Measurements from ENCODE around the gene FCHSD2.
"Not testable (repeated sequence)": the region's sequence is repeated elsewhere in the genome, so short reads cannot be mapped to it uniquely, and the experiment has no call there.

The FCHSD2 gene

DNA sequence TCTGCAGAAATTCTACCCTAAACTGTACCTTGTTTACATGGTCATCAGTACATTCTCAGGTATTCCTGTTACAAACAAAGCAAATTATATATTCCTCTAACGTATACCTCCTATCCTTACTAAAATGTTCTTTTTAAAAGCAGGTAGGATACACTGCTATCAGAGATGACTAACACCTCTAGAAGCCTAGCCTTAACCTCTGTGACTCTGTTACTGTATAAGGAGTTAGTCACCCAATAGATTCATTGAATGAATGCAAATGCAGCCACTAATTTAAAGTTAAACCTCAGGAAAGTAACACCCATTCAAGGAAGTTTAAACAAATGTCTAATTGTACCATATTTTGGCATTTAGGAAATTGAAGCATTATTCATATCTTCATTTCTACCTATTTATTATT is 82.2 kb downstream of the FCHSD2 start:
- DNase-seq (ENCODE audit: low read depth in 2 of 2): no peak

DNA sequence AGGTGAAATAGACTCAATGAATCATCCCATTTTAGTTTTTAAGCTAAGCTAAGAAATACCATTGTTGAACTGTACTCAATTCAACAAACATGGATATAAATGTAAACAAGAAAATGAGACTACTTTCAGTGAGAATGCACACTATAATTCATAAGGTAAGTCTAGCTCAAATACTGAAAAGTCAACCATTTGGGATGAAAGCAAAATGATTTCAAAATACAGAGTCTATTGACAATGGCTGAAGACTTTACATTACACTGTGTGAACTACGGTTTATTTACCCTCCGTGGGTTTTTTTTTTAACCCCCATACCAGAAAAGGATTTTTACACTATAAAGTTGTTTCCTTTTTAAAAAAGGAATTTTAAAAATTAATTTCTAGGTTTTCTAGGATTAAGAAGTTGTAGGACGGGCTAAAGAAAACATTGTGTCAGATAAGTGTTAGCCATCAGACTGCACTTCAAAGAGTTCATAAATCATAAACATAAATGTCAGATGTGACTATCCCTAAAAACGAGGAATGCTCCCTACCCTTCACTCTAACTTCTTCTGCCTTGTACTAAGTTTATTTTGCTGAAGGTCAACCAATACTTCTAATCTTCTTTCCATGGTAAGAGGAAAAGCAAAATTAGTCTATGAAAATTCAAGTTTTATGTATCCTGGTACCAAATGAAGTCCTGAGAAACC is 83.0 kb downstream of the FCHSD2 start:
- no peak for DNase-seq (ENCODE audit: low read depth in 2 of 2)

DNA sequence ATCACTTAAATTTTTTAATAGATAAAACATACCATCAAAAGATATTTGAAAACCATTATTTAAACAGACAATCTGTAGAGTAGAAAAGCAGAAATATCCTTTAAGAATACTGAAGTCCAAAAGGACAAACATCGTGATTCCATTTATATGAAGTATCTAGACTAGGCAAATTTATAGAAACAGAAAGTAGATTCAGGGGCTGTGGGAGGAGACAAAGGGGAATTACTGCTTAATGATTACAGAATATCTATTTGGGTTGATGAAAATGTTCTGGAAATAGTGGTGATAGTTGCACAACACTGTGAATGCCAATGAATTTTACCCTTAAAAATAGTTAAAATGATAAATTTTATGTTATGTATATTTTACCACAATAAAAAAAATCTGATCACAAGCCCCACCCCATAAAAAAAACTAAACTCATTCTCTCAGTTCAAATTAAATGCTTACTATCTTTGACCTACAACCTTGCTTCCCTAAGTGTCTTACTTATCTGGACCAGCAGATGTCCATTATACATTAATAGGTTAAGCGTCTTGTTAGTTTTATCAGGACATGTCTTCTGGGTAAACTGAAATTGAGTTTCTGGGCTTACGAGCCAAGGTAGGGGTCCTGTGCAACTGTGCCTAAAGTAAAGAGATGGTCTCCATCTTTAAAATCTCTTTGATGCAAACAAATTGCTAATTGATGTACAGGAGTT is 86.3 kb downstream of the FCHSD2 start:
- DNase-seq (ENCODE audit: low read depth in 2 of 2): no peak

DNA sequence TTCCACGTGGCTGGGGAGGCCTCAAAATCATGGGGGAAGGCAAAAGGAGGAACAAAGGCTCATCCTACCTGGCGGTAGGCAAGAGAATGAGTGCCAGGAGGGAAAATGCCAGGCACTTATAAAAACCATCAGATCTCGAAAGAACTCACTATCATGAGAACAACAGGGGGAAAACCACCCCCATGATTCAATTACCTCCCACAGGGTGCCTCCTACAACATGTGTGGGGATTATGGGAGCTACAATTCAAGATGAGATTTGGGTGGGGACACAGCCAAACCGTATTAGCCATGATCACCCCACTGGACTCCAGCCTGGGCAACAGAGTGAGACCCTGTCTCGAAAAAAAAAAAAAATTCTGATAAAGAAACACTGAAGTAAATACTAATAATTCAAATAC is 87.1 kb downstream of the FCHSD2 start:
- DNase-seq (ENCODE audit: low read depth in 2 of 2): no peak

DNA sequence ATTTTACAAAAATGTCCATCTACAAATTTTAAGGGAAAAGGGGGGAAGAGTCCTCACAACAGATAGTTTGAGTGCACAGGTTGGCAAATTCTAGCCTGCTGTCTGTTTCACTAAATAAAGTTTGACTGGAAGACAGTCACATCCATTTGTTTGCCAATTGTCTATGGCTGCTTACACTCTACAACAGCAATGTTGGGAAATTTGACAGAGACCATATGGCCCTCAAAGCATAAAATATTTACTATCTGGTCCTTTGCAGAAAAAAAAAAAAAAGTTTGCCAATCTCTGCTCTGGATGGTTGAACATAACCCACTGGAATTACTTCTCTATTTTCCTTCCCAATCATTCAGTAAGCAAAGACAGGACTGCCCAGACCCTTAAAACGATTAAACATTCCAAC is 88.2 kb downstream of the FCHSD2 start:
- no peak for DNase-seq (ENCODE audit: low read depth in 2 of 2)

DNA sequence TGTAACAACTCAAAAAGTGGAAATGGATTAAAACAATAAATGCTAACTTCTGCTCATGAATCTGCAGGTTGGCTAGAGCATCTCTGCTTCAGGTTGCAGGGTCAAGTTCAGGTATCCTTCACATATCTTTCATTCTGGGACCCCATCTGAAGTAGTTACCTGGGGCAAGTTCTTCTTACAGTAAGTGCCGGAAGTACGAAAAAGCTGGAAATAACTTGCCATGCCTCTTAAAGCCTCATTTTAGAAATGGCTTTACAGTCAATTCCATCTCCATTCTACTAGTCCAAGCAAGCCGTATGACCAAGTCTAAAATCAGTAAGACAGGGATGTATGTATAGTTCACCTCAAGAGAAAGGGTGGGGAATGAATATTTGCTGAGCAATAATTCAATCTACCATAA is 93.7 kb downstream of the FCHSD2 start:
- DNase-seq (ENCODE audit: low read depth in 2 of 2): no peak

DNA sequence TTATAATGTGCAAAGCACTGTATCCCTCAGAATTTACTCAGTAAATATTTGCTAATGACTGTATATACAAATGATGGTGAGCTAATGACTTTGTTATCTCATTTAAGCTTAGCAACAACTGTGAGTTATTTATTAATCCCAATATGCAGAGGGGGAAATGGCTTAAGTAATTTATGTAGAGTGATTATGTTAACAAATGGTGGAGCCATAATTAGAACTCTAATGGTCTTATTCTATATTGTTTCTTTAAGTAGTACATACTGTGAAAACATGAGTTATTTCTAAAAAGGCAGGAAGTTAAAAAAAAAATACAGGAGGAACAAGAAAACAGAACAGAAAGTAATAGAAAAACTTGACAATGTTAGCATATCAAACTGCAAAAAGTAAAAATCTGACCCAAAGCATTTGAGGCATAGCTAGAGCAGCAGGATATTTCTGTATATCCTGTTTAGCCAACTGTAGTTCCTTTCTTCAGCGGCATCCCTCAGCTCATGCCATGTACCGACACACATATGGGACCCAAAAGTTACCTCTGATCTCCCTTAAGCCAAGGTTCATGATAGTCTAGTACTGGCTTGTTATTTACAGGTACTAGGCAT is 94.2 kb downstream of the FCHSD2 start:
- no peak for DNase-seq (ENCODE audit: low read depth in 2 of 2)

DNA sequence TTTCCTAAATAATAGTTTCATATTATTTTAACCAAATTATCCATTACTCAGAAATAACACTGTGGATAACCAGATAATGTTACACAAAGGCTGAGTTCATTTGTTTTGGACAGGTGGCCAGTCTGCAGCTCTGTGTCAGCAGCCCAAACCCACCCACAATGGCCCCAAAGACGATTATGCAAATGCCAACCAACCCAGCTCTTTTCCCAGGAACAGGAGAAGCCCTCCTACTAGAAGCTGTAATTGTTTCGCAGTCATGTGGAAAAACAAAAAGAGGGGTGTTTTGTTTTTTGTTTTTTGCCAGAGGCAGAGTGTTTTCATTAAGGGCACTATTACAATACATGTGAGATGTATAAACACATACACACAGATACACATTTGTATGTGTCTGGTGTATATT is 102.1 kb downstream of the FCHSD2 start:
- no peak for DNase-seq (ENCODE audit: low read depth in 2 of 2)

DNA sequence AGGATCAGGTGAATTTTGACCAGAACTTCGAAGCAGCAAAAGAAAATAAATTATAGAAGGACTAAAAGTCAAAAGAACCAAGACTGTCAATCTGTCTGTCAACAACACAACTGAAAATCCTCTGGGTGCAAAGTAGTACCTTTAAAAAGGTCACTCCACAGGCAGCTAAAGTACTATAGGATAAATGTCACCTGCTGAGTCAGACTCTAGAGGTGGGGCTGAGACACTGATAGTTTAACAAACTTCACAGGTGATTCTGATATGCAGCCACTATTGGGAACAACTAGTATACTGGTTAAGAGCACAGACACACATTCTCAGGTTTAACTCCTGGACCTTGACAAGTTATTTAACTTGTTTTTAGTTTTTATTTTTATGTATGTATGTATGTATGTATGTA is 107.3 kb downstream of the FCHSD2 start:
- DNase-seq (ENCODE audit: low read depth in 2 of 2): no peak

DNA sequence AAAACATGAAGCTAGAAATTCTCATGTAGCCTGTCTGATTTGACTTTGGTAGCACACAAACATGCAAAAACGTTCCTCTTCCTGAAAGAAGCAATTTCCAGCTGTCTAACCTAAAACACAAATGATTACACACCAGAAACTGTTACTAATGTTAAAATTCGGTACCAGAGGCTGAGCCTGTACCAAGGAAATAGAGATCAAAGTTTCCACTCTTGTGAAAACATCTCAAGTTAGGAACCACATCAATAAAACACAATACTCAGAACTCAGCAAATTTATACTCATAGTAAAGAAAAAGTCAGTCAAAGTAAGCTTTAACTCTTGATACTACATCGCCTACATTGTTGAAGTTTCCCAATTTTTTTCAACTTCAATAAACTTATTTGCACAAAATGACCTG is 107.8 kb downstream of the FCHSD2 start:
- no peak for DNase-seq (ENCODE audit: low read depth in 2 of 2)

DNA sequence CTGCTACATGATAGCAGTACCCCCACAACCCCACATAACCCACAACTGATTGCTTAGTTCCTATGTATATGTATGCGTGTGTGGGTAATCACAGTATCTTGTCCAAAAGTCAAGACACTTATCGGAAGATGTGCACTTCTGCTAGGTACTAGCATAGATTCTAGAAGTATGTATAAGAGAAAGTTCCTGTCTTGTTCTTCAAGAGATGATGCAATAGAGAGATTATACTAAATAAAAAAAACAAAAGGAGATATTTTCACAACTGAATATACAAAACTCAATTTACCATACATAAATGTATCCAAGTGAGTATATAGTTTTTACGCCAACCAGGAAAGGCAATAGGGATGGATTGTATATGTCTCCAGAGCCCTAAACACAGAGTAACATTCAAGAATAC is 112.0 kb downstream of the FCHSD2 start:
- no peak for DNase-seq (ENCODE audit: low read depth in 2 of 2)

DNA sequence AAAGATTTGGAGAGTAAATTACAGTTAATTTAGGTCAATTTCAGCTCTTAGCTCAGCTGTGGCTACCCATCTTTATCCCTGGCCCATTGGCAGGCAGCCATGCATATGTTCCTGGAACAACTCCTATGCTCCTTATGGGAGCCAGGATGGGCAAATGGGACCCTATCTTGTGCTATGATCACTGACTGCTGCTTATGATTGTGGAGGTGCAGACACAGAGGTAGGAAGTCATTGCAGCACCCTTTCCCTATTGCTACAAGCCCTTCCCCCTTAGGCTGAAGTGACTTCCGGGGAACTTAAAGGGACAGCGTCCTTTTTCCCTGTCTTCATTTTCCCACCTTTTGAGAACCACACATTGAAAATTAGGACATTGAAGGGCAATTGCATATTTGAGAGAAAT is 112.7 kb downstream of the FCHSD2 start:
- no peak for DNase-seq (ENCODE audit: low read depth in 2 of 2)

DNA sequence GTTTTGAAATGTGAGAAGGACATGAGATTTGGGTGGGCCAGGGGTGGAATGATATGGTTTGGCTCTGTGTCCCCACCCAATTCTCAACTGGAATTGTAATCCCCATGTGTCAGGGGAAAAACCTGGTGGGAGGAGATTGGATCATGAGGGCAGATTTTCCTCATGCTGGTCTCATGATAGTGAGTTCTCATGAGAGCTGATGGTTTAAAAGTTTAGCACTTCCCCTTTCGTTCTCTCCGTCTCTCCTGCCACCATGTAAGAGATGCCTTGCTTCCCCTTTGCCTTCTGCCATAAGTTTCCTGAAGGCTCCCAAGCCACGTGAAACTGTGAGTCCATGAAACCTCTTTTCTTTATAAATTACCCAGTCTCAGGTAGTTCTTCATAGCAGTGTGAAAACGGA is 113.5 kb downstream of the FCHSD2 start:
- DNase-seq (ENCODE audit: low read depth in 2 of 2): no peak

DNA sequence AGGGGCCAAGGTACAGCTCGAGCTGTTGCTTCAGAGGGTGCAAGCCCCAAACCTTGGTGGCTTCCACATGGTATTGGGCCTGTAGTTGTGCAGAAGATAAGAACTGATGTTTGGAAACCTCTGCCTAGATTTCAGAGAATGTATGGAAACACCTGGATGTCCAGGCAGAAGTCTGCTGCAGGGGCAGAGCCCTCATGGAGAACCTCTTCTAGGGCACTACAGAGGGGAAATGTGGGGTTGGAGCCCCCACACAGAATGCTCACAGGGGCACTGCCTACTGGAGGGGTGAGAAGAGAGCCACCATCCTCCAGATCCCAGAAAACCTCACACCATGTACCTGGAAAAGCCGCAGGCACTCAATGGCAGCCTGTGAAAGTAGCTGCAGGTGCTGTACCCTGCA is 114.3 kb downstream of the FCHSD2 start:
- not testable (repeated sequence) for DNase-seq (ENCODE audit: low read depth in 2 of 2)

DNA sequence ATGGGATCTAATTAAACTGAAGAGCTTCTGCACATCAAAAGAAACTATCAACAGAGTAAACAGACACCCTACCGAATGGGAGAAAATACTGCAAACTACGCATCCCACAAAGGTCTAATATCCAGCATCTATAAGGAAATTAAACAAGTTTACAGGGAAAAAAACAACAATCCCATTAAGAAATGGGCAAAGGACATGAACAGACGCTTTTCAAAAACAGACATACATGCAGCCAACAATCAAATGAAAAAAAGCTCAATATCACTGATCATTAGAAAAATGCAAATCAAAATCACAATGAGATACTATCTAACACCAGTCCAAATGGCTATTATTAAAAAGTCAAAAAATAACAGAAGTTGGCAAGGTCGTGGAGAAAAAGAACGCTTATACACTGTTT is 117.5 kb downstream of the FCHSD2 start:
- DNase-seq (ENCODE audit: low read depth in 2 of 2): no peak

DNA sequence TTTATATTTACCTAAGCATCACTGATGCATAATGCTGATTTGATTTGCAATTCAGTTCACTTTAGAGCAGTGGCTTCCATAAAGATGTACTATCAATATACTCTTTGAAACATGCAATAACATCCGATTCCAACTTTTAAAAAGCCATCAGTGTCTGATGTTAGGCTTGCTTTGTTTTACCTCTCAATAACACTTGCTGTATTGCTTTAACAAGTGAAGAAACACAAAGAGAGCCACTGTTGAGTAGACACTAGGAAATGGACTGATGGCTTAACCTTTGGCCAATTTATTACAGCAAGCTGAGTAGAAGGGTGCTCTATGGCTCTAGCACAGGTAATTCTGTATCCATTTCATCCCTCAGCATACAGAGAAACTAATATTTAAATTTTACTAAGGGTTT is 122.1 kb downstream of the FCHSD2 start:
- DNase-seq (ENCODE audit: low read depth in 2 of 2): no peak

DNA sequence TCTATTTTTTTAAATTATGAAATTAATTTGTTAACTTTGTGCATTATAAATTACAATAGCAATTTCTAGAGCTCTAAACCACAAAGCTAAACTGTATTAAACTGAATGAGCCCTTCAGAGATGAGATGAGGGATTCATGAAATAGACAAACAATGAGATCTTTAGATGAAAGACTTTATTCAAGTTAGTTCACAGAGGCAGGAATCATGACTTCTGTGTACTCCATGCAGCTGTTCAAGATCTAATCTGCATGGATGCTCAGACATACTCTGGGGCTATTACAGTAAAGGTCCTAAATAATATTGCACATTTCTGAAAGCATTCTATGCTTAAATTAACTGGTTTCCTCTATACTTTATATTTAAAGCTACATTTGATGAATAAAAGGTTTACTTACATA is 122.7 kb downstream of the FCHSD2 start:
- DNase-seq (ENCODE audit: low read depth in 2 of 2): no peak

DNA sequence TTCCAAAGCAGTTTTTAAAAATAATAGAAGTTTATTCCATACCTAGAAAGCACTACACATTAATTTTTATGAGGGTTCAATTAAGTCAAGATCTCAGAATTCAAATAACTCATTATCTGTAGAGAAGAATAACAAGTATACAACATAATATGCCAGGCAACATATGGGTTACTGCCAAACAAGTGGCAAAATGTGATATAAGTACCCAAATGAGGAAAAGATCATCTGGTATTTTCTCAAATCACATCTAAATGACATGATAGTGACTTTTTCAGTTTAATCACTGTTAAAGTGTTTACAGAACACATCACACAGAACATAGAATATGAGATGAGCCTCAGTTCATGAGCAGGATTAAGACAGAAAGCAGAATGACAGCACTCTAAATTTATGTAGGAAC is 123.3 kb downstream of the FCHSD2 start:
- DNase-seq (ENCODE audit: low read depth in 2 of 2): no peak

DNA sequence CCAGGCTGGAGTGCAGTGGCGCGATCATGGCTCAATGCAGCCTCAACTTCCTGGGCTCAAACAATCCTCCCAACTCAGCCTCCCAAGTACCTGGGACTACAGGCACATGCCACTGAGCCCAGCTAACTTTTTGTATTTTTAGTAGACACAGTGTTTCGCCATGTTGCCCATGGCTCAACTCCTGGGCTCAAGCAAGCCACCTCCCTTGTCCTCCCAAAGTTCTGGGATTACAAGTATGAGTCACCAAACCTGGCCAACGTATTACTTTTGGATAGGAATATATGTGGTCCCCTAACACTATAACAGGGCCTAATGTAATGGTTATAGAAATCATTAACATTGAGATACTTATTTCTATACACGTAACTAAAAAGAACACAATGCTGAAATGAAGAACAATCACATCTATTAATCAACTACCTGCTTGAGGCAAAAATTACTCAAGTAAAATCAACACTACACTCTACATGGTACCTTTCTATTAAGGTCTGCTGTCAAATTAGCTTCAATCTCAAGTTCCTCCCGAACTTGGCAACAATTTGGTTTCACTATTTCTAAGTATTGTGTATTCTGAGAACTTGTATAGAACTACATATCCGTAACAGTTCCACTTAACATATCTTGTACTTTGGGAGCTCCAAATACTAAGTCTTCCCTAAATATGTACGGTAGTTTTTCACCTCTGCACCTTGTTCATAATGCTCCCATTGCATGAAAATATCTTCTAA is 124.9 kb downstream of the FCHSD2 start:
- no peak for DNase-seq (ENCODE audit: low read depth in 2 of 2)

DNA sequence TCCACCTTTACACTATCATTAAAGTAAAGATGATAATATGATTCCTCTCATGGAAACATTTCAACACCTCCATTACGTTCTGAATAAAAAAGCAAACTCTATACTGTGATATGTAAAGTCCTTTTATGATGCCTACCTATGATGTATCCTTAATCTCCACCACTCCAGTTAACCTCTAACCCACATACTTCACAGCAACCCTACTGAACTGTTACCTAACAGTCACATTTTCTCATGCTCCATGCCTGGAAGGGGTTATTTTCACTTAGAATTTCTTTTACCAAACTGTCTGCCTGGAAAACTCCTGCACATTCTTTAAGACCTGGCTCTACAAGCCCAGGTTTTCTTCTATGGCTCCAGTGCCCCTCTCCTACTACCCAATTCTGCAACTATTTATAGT is 129.1 kb downstream of the FCHSD2 start:
- DNase-seq (ENCODE audit: low read depth in 2 of 2): no peak

DNA sequence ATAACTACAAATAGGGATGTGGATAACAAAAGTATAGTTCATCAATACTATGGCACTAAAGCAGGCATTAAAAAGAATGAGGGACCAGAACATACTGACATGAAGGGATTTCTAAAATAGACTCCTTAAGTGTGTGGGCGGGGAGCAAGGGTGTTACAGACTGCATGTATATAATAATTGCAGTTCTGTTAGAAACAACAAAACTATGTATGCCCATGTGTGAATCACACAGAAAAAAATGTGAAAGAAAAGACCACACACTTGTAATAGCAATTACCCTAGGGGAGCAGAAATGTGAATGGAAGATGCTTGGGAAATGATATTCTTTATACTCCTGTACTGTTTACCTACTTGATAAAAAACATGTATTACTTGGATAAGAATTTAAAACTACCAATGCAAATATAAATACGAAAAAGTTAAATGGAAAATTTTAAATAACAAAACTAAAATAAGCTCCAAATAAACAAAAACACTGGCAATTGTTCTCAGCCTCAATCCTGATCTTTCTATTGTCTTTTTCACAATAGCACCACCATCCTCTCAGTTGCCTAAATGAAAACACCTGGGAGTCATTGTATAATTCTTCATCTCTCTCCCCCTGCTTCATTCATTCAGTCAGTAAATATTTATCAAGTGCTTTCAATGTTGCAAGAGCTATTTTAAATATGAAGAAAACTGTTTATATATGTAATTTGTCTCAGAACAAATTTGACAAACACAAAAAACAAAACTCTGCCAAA is 129.8 kb downstream of the FCHSD2 start:
- DNase-seq (ENCODE audit: low read depth in 2 of 2): no peak
